GM18505 (cell line): ENCODE data around the gene CACNA1F.

ENCODE experiments used
- ATAC-seq: cut with Tn5 transposase; IDR thresholded peaks from one replicate; pipeline ENCODE4 v1.9.1; 2021; ENCODE audit not compliant: unreplicated experiment
- POLR2A ChIP-seq: IDR thresholded peaks from 4 replicates; pipeline ENCODE4 v1.6.1; 2011; ENCODE audit warnings: borderline replicate concordance; ENCODE audit not compliant: insufficient read depth, insufficient read length; ENCODE audit errors: extremely low read depth

The CACNA1F gene

DNA sequence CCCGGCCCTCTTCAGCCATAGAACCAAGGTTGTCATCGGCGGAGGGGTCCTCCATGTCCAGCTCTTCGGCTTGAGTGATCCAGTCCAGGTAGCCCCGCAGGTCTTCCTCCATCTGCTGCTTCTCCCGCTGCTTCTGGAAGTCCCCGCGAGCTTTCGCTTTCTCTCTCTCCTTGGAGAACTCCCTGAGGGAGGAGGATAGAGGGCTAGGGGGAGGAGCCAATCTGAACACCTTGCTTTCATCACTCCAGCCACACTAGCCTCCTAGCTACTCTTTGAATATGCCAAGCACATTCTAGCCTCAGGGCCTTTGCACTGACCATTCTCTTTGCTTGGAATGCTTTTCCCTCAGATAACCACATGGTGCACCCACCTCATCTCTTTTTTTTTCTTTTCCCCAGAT is 6.2 kb downstream of the CACNA1F start:
- ATAC-seq: no peak
- TF ChIP-seq POLR2A: no peak

DNA sequence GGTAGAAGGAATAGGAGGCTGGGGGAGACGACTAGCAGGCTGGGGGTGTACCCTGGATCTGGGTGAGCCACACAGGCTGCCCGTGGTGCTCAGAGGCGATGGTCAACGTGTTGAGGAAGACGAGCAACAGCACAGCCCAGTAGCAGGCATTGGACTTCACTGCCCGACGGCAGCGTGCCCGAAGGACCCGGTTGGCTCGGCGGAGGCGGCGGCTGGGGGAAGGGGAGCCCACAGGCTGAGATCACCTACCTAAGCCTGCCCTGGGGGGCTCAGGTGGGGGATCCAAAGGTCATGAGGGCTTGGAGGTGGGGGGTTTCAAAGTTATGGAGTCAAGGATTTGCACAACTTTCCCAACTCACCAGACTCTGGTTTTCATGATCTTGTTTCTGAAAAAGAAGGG is 7.3 kb downstream of the CACNA1F start:
- TF ChIP-seq POLR2A: no peak
- ATAC-seq: no peak

DNA sequence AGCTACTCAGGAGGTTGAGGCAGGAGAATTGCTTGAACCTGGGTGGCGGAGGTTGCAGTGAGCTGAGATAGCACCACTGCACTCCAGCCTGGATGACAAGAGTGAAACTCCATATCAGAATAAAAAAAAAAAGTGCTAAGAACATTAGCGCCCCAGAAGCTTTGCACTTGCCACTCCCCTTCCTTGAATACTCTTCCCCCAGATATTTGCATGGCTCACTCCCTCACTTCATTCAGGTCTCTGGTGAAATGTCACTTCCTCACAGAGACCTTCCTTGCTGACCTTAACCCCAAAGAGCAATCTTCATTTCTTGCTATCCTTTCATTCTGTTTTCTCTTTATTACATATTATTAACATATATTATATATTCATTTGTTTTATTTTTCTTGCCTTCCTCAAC is 11.3 kb downstream of the CACNA1F start:
- ATAC-seq: no peak
- TF ChIP-seq POLR2A: no peak

DNA sequence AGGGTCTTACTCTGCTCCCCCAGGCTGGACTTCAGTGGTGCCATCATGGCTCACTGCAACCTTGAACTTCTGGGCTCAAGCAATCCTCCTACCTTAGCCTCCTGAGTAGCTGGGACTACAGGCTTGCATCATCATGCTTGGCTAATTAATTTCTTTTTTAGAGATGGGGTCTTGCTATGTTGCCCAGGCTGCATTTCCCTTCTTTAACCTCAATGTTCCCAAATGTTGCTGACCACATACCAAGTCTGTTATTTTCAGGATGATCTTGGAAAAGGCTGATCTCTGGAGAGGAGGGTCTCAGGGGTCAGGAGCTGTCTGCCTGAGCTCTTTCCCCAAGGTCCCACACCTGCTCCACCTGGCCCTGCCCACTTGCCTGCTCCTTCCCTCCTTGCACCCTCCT is 13.0 kb downstream of the CACNA1F start:
- no peak for ATAC-seq
- no peak for TF ChIP-seq POLR2A

DNA sequence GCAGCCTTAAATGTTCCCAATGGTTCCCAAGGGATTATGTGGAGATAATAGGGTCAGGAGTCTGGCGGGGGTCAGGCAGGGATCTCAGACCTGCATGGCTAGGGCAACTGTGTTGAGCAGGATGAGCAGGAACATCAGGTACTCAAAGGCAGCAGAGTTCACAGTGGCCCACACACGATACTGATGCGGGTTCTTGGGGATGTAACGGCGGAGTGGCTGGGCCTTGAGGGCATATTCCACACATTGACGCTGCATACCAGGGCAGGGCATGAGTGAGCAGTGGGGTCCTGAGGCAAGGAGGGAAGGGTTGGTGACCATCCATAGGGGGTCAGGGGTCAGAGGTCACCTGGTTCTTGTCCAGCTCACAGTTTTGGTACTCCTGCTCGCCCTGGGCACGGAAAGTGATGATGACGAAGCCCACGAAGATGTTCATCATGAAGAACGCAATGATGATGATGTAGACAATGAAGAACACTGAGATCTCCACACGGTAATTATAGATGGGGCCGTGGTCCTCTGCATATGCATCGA is 18.1 kb downstream of the CACNA1F start:
- TF ChIP-seq POLR2A: no peak
- no peak for ATAC-seq

DNA sequence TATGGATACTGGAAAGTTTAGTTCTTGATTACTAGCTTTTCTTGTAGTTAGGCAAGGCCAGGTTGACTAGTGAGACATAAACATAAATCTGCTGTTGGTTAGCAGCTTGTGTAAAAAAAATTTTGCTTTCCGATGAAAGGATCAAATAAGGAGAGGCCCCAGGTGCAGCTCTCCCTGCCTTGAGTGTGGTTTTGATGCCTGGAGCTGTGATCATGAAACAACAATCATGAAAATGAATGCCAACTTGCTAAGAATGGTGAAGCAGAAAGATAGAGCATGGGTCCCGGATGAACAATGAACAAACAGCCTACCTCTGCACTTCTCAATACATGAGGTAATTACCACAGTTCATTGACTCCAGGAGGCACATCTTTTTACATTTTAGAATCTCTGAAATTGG is 18.7 kb downstream of the CACNA1F start:
- TF ChIP-seq POLR2A: no peak
- ATAC-seq: no peak

DNA sequence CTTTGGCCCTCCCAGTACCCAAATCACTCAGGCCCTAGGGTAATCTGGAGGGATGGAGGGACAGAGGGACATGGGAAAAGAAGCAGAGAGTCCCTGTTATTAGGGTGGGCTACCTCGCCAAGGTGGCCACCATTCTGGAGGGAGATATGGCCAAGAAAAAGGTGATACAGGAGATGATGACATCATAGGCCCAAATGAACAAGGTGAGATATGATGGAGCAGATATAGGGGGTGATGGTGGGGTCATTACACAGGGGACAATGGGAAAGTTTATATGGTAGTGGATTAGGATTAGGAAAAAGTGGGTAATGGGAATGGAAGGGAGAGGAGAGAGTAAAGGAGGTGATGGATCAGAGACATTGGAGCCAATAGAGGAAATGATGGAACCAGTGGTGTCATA is 20.3 kb downstream of the CACNA1F start:
- TF ChIP-seq POLR2A: no peak
- no peak for ATAC-seq

DNA sequence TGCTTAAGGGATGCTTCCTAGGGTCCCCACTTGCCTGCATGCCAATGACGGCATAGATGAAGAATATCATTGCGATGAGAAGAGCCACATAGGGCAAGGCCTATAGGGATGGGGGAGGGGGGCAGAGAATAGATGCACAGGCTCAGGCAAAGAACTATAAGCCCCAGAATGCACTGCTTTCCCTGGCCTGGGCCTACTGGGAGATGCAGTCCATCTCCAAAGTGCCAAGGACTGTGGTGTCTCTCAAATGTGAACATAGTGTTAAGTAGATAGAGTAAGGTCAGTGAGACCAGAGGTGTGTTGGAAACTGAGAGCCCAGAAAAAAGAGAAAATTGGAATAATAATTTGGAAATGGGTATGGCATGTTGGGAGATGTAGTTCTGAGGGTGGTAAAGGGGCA is 20.9 kb downstream of the CACNA1F start:
- ATAC-seq: no peak
- no peak for TF ChIP-seq POLR2A

DNA sequence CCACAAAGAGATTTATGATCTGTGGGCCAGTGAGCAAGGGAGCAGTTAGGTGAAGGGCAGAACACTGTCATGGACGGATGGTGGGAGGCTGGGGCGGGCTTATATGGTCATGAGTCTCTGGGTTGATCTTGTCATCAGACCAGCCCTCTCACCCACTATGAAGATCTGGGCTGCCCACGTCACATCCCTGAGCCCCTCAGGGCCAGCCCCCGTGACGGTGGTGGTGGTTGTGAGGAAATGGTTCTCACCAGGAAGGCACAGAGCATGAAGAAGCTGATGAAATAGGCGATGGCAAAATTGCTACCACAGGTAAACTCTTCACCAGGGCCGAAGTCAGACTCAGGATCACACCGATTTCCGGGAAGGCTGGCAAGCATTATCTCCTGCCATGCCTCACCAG is 22.1 kb downstream of the CACNA1F start:
- TF ChIP-seq POLR2A: no peak
- ATAC-seq: no peak

DNA sequence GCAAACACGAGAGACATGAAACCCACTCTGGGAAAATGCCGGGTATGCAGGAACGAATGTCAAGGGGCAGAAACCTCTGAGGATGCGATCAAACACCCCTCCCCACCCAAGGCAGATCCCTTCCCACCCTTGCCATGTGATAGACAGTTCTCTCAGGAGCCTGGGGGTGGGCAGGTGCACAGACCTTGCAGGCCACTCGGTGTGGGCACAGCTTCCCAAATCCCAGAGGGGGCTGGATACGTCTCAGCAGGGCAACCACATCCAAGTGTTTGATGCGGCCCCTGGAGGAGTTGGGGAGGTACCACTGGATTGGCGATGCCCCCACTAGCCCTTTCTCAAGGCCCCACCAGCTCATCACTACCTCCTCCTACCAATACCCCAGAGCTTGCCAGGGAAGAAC is 22.7 kb downstream of the CACNA1F start:
- ATAC-seq: no peak
- TF ChIP-seq POLR2A: no peak

DNA sequence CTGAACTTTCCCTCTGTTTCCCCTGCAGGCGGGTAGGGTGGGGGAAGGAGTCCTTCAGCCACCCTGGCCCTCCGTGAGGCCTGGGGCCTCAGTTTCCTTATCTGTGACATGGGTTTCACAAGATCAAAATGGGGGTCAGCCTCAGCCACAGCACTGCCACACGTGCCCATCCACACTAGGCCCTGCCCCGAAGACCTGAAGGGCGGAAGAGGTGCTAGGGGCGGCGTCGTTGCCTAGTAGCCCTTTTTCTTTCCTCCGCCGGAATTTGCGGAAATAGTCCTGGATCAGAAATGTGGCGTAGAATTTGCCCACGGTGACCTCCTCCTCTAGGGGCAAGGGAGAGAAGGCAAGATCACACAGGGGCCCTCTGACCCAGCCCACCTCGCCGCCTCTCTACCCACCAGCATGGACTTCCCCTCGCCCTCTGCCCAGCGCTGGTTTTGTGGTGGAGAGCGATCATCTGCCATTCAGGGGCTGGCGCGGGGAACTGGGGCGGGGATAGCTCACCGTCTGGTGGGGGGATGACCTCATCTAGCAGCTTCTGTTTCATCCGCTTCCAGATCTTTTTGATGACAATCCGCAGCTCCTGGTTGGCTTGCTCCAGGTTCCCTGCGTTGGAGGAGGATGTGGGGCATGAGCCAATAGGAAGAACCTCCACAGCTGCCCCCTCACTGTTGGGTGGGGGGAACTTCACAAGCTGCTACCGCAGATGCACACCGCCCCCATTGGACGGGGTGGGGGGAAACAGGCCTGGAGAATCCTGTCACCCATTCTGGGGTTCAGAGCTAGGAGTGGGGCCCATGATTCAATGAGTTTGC is 23.5 kb downstream of the CACNA1F start:
- no peak for ATAC-seq

DNA sequence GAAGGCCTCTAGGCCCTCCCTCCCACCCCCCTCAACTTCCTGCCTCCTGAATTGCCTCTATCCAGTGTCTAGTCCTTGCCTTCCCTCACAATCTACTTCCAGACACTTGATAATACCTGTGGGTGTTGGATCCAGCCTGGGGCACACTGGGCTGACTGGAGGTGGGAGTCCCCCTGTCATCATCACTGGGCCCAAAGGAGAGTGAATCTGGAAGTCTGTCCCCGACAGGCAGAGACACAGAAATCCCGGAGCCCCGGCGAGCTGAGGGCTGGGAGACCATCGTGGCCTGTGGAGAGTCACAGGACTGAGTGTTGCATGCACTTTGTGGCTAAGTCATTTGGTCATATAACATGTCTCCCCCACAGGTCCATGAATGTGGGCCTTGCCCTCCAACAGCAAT is 24.7 kb downstream of the CACNA1F start:
- TF ChIP-seq POLR2A: no peak
- ATAC-seq: no peak

More for the DNA sequence above, 23.5 kb downstream of the CACNA1F start:
- TF ChIP-seq POLR2A: no peak

DNA sequence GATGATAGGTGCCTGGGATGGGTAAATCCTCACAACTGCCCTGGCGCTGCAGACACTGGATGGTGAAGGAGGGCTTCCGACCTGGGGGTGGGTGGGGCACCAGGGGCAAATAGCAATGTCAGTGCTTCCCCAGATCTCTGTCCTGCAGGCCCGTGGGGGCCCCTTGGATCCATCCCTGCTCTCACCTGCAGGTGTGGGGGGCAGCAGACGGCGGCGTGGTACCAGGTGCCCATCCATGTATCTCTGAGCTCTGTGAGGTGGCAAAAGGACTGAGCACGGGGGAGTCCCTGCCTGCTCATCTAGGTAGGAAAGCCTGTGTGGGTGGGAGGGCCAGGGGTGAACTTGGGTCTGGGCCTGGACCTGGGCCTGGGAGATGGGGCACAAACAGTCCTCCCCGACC is 26.6 kb downstream of the CACNA1F start:
- ATAC-seq: no peak
- no peak for TF ChIP-seq POLR2A

DNA sequence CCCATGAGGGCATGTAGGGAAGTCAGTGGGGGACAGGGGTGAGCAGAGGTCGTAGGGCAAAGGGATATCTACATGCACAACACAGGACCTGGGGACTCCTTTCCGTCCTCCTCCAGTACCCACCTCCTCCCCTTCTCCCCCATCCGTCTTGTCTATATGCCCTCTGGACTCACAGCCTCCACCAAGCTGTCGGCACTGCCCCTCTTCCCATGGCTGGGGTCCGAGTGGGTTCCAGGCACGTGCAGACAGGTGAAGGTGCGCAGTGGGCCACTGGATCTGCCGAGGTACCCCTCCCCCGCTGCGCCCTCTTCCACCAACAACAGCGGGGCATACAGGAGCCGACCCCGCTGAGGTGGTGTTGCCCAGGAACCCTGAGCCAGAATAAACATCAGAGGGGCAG is 27.7 kb downstream of the CACNA1F start:
- ATAC-seq: no peak
- TF ChIP-seq POLR2A: no peak
